GM19455 (cell line): ENCODE results near the gene MEGF6.
A peak's percentile ranks its signal among the peaks of the same experiment; 100 is the strongest.

Source experiments
- ATAC-seq: cut with Tn5 transposase; IDR thresholded peaks from one replicate; pipeline ENCODE4 v1.9.1; 2021; ENCODE audit not compliant: unreplicated experiment

Gene MEGF6

DNA sequence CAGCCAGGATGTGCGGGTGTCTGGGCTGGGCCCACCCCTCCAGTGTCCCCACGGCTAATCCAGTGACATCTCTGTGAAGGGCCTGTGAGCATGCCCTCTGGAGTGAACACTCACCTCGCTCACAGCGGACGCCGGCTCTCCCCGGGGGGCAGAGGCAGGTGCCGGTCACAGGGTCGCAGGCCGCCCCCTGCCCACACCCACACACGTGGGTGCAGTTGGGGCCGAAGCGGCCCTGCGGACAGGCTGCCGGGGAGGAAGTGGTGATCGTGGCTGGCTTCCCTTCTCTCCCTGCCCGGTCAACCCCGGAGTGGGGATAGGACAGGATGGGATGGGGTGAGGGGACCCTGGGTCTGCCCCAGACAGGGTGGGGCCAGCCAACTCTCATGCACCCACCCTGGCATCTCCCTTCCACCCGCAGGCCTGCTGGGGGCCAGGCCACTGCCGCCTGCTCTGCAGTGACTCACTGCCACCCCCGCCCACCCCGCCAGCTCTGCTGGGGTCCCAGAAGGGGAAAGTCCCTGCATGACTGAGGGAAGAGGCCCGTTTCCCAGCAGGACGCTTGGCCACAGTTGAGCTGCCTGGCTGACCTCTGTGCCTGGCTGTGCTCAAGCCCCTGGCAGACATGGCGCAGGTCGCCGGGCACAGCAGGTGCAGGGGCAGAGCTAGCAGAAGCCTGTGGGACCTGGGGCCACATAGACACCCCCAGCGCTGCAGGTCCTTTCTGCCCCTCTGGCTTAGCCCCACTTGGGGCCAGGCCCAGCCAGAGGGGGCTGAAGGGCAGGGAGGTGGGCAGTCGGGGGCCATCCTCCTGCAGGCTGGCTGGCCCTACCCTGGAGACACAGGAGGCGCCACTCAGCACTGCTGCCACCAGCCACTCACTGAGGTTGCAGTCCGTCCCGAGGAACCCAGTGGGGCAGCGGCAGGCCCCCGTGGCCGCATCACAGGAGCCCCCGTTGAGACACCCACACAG is 115.2 kb downstream of the MEGF6 start:
- ATAC-seq = no peak

- ATAC-seq = no peak
Measured at GRCh38 chr1:3494321-3495308, 116.7 kb downstream of the MEGF6 start.

- ATAC-seq = no peak
Measured at GRCh38 chr1:3492545-3493246, 118.6 kb downstream of the MEGF6 start.

- ATAC-seq = peak; percentile 69
Measured at GRCh38 chr1:3491291-3492246, 119.7 kb downstream of the MEGF6 start.

- no peak for ATAC-seq
Measured at GRCh38 chr1:3490046-3490745, 121.1 kb downstream of the MEGF6 start.

- ATAC-seq = no peak
Measured at GRCh38 chr1:3488432-3488831, 122.9 kb downstream of the MEGF6 start.

GRCh38 chr1:3485016-3485415 is 126.3 kb downstream of the MEGF6 start:
- ATAC-seq = no peak

- ATAC-seq = no peak
Measured at GRCh38 chr1:3483801-3484444, 127.4 kb downstream of the MEGF6 start.

DNA sequence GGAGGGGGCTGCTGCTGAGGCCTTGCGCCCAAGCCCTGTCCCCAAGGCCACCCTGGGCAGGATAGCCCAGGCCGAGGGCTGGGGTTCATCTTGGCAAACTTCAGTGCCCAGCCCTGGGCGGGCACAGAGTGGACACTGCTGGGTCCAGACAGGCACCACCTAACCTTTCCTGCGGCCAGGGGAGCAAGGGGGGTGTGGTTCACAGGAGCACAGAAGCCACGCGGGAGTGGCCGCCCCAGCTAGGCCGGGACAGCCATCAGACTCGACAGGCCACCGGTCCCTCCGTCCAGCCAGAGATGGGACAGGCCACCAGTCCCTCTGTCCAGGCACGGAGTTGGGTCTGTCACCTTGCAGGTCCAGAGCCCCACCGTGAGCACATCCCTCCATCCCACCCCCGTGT is 127.9 kb downstream of the MEGF6 start:
- ATAC-seq = no peak

DNA sequence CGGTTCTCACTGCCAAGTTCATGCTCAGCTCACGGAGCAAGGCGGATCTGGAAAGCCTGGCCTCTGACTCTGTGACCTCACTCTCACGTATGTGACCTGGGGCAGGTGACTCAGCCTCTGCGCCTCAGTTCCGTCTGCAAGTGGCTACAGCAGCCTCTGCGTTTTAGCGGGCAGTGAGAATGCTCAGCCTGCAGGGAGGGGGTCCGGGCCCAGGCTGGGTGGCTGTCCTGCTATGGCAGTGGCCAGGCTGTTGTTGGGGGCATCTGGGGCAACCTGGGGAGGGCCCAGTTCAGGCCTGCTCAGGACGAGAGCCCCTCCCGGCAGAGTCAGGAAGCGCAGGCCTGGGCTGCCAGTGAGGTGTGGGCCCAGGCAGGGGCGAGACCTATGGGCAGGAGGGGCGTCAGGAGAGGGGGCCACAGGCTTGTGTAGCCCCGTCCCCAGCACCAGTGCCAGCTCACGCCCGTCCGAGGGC is 128.9 kb downstream of the MEGF6 start:
- no peak for ATAC-seq

- ATAC-seq = no peak
Measured at GRCh38 chr1:3481836-3482375, 129.4 kb downstream of the MEGF6 start.

DNA sequence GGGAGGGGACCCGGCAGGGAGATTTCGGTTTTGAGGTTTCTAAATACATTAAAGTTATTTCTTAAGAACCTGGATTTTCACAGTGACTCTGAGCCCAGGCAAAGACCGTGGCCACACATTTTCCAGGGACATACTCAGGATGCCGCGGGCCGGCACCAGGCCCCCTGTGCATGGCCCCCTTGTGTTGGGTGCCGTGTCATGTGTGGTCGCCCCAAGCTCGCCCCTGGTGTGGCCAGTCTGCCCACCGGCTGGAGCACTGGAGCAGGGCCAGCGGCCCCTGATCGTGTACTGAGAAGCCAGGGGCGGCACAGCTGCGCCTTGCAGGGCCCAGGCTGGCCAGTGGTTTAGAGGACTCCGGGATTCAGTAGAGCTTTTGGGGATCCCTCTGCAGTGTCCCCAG is 130.3 kb downstream of the MEGF6 start:
- ATAC-seq = no peak

GRCh38 chr1:3480369-3480719 is 131.0 kb downstream of the MEGF6 start:
- ATAC-seq = no peak

- no peak for ATAC-seq
Measured at GRCh38 chr1:3479511-3480368, 131.6 kb downstream of the MEGF6 start.

DNA sequence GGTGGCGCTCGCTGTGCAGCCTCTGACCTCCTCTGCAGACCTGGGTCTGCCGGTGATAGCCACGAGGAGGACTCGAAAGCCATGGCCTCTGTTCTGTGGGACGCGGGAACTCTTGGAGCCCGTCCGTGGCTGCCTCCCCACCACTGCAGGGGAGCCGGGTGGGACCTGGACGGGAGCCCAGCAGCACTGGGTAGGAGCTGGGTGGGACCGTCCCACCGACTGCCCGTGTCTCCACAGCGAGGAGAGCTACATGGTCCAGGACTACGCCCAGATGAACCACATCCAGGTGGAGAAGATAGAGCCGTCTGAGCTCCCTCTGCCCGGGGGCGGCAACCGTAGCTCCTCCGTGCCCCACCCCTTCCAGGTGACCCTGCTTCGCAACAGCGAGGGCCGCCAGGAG is 133.1 kb downstream of the MEGF6 start:
- ATAC-seq = no peak

DNA sequence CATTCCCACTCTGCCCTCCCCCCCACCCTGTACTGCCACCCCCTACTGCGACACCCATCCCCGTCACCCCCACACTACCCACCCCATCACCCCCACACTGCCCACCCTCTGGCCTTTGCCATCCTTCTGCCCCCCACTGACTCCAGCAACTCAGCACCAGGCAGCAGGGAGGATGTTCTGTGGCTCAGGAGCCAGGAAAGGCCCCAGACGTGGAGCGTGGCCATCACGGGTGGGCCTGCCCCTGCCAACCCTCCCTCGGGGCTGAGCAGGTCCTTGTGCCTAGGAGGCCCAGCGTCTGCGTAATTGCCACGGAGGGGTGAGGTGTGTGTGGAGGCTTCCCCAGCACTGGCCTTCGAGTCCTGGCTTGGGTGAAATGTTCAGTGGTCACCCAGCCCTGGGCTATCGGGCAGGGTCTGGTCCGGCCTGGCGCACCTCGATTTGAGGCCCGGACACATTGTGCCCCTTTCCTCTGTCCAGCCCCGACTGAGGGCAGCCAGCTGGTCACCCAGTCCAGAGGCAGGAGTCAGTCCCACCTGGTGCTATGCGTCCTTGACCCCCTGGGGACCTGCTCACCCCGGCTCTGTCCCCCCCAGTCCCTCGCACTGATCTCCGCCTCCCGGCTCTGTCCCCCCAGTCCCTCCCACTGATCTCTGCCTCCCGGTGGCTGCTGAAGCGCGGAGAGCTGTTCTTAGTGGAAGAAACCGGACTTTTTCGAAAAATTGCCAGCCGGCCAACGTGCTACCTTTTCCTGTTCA is 133.9 kb downstream of the MEGF6 start:
- ATAC-seq = no peak

GRCh38 chr1:3476666-3477065 is 134.6 kb downstream of the MEGF6 start:
- no peak for ATAC-seq
